Effector memory CD4-positive, alpha-beta T cell (primary cell): Measurements from ENCODE around the gene SLC22A31.
"Not testable (repeated sequence)": the region's sequence is repeated elsewhere in the genome, so short reads cannot be mapped to it uniquely, and the experiment has no call there.

Experiments used
- DNase-seq, 3 donors: peaks; one replicate each; pipeline ENCODE4 v3.0.0-alpha.2; 2020
- H3K27ac ChIP-seq: 2 replicates; pipeline ENCODE4 v1.7.0; 2013; ENCODE audit warnings: mild to moderate bottlenecking, low read length, moderate library complexity; ENCODE audit not compliant: insufficient read depth, poor library complexity, severe bottlenecking
- H3K27me3 ChIP-seq: replicated peaks from 2 replicates; pipeline ENCODE4 v1.7.0; 2013; ENCODE audit warnings: mild to moderate bottlenecking, low read length; ENCODE audit not compliant: insufficient read depth, control insufficient read depth, poor library complexity, severe bottlenecking
- H3K36me3 ChIP-seq: 2 replicates; pipeline ENCODE4 v1.7.0; 2013; ENCODE audit warnings: mild to moderate bottlenecking, low read length, moderate library complexity; ENCODE audit not compliant: control insufficient read depth, insufficient read depth
- H3K4me1 ChIP-seq: 2 replicates; pipeline ENCODE4 v1.7.0; 2013; ENCODE audit warnings: low read length, mild to moderate bottlenecking; ENCODE audit not compliant: control insufficient read depth, insufficient read depth, poor library complexity, severe bottlenecking
- H3K4me3 ChIP-seq: 2 replicates; pipeline ENCODE4 v1.7.0; 2013; ENCODE audit warnings: low read length, low read depth, mild to moderate bottlenecking; ENCODE audit not compliant: insufficient read depth, poor library complexity, severe bottlenecking
- H3K9me3 ChIP-seq: 2 replicates; pipeline ENCODE4 v1.7.0; 2013; ENCODE audit warnings: mild to moderate bottlenecking, low read length, moderate library complexity; ENCODE audit not compliant: control insufficient read depth

Gene SLC22A31

DNA sequence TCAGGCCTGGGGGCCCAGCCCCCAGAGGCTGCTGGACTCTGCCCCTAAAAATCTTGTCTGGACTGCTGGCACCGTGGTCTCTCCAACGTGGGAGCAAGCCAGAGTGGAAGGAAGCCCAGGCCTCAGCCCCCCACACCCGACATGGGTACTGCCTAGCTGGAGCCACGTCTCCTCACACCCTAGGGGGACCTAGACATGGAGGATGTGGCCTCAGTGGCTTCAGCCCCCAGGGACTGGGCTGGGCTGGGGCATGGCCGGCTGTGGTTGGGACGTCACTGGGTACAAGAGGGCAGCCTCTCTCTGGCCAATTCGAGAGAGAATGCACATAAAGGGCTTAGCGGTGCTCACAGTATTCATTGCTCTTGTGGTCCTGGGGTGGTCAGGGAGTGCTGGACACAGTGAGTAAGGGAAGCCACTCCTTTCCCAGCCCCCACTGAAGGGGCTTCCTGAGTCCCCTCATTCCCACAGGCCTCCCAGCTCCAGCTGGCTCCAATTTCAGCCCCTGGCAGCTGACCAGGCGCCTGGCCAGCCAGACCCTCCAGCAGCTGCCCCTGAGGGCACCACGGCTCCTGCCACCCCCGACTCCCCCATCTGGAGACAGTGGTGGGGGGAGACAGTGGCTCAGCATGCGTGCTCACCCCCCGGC lies 27.7 kb downstream of the SLC22A31 start:
- H3K27me3 ChIP-seq: no peaks in the 10 kb centered on the region
- H3K27ac ChIP-seq: no peak overlapping the region
- H3K9me3 ChIP-seq: no peaks in the 10 kb centered on the region
- H3K4me1 ChIP-seq: peaks cover 18% of the 10 kb centered on the region
- no peaks in the 10 kb centered on the region for H3K36me3 ChIP-seq
- no peak for DNase-seq
- H3K4me3 ChIP-seq: no peak overlapping the region

DNA sequence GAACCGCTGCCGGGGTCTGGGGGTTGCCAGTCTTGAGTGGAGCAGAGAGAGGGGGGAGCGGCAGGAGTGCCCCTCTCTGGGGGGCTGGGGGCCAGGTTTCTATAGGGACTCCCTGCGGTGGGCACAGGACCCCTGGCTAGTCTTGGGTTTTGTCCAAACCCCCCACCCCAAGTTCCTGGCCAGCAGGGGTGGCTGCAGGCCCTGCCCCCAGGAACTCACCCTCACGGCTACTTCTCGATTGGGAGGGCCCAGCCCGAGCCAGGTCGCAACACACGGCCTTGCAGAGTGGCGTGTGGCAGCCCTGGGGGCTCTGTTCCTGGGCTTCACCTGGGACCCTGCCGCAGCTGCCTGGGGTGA lies 28.2 kb downstream of the SLC22A31 start:
- Histone ChIP-seq H3K27me3 (no peaks in the 10 kb centered on the region), H3K9me3 (no peaks in the 10 kb centered on the region), H3K36me3 (no peaks in the 10 kb centered on the region), H3K4me3 (no peak overlapping the region), H3K4me1 (peaks cover 21% of the 10 kb centered on the region), H3K27ac (no peak overlapping the region)
- DNase-seq: no peak

- peaks cover 24% of the 10 kb centered on the region for H3K4me1 ChIP-seq
- H3K36me3 ChIP-seq: no peaks in the 10 kb centered on the region
- peak within 1 kb of the TSS; percentile 45 for H3K4me3 ChIP-seq
- no peaks in the 10 kb centered on the region for H3K27me3 ChIP-seq
- DNase-seq: peak; percentile 92 to 98 (median 95)
- H3K27ac ChIP-seq: no peak within 1 kb of the TSS
- no peaks in the 10 kb centered on the region for H3K9me3 ChIP-seq
Measured at GRCh38 chr16:89171216-89172170, 28.8 kb downstream of the SLC22A31 start, which contains the start of gene CDH15. Gene CDH15 (plus strand): TSS chr16:89171748. CDS start chr16:89171832, 84 bp downstream.

GRCh38 chr16:89170346-89171215 lies 29.8 kb downstream of the SLC22A31 start:
- H3K9me3 ChIP-seq: no peaks in the 10 kb centered on the region
- H3K36me3 ChIP-seq: no peaks in the 10 kb centered on the region
- no peaks in the 10 kb centered on the region for H3K27me3 ChIP-seq
- DNase-seq: no peak
- no peak overlapping the region for H3K27ac ChIP-seq
- peaks cover 24% of the 10 kb centered on the region for H3K4me1 ChIP-seq
- H3K4me3 ChIP-seq: peak overlapping the region; percentile 45

- Histone ChIP-seq H3K9me3 (no peaks in the 10 kb centered on the region), H3K27ac (no peak overlapping the region), H3K4me1 (peaks cover 24% of the 10 kb centered on the region), H3K4me3 (no peak overlapping the region), H3K27me3 (no peaks in the 10 kb centered on the region), H3K36me3 (no peaks in the 10 kb centered on the region)
- DNase-seq: no peak
Measured at GRCh38 chr16:89169778-89170177, 30.6 kb downstream of the SLC22A31 start.

- DNase-seq: no peak
- H3K9me3 ChIP-seq: no peaks in the 10 kb centered on the region
Measured at GRCh38 chr16:89168381-89169189, 31.8 kb downstream of the SLC22A31 start.

DNA sequence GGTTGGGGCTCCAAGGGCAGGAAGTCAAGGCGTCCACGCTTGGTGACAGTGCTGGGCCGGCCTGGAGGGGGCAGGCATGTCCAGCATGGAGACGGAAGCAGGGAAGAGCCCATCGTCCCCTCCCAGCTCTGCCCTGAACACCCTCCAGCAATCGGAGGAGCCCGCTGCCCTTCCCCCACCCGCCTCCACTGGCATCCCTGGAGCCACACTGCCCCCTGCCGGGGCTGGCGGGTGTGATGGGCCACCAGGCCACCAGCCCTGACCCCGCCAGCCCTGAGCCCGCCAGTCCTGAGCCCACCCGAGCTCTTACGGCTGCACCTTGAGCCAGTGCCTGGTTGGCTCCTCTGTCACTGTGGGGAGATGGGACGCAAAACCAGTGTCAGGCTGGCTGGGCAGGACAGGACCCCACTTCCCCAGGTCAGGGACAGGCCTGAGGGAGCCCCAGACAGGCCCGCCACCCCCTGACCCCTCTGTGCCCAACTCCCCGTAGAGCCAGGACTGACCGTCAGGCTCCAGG lies 32.9 kb downstream of the SLC22A31 start:
- peak; percentile 55 to 75 (median 67) for DNase-seq
- peaks cover 24% of the 10 kb centered on the region for H3K4me1 ChIP-seq
- no peaks in the 10 kb centered on the region for H3K27me3 ChIP-seq
- H3K9me3 ChIP-seq: no peaks in the 10 kb centered on the region
- H3K27ac ChIP-seq: no peak overlapping the region
- H3K36me3 ChIP-seq: no peaks in the 10 kb centered on the region
- H3K4me3 ChIP-seq: no peak overlapping the region

More at GRCh38 chr16:89168381-89169189, 31.8 kb downstream of the SLC22A31 start:
- Histone ChIP-seq H3K4me3 (no peak overlapping the region), H3K27ac (no peak overlapping the region), H3K27me3 (no peaks in the 10 kb centered on the region), H3K4me1 (peaks cover 24% of the 10 kb centered on the region), H3K36me3 (no peaks in the 10 kb centered on the region)

DNA sequence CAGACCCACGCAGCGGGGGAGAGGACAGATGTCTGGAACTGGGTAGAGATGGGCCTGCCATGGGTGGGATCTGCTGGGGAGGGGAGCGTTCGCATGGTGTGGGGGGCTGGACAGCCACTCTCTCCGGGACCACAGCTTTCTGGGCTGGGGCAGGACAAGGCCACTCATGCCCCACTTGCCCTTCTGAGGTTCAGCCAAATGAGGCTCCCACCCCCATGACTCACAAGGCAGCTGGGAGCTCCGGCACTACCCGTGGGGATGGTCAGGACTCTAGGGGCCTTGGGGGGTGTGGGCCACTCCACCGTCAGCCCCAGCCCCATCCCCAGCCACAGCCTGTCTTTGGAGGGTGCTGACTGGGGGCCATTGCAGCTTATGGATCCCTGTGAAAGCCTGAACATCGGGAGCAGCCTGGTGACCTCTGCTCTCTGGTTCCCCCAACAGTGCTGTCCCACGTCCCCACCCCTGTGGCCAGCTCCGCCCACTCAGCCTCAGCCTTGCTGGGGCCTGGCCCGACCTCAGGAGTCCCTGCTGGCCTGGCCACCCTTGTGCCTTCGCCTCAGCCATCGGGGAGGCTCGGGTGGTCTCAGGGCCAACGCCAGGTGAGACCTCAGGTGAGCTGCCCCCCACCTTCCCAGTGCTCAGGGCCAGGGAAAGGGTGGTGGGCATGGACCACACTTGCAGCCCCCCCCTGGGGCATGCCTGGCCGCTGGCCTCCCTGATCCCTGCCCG lies 33.5 kb downstream of the SLC22A31 start:
- Histone ChIP-seq H3K27ac (no peak overlapping the region), H3K4me3 (no peak overlapping the region), H3K27me3 (no peaks in the 10 kb centered on the region), H3K4me1 (peaks cover 23% of the 10 kb centered on the region), H3K9me3 (no peaks in the 10 kb centered on the region), H3K36me3 (no peaks in the 10 kb centered on the region)
- DNase-seq: no peak

- not testable (repeated sequence) for H3K9me3 ChIP-seq, H3K4me3 ChIP-seq, DNase-seq, H3K27me3 ChIP-seq, H3K36me3 ChIP-seq, H3K27ac ChIP-seq
- peaks cover 15% of the 10 kb centered on the region for H3K4me1 ChIP-seq
Measured at GRCh38 chr16:89165681-89165979, 34.7 kb downstream of the SLC22A31 start.
